GM19328 (cell line): ENCODE results near the gene GAB2.
"Not testable (repeated sequence)": the region's sequence is repeated elsewhere in the genome, so short reads cannot be mapped to it uniquely, and the experiment has no call there.

Experiments
- ATAC-seq: cut with Tn5 transposase; IDR thresholded peaks from one replicate; pipeline ENCODE4 v1.9.1; 2021; ENCODE audit warnings: mild to moderate bottlenecking, moderate library complexity; ENCODE audit not compliant: unreplicated experiment

The GAB2 gene

GRCh38 chr11:78417175-78417887, at the start of gene GAB2:
Gene GAB2 (minus strand): TSS chr11:78417820. CDS start chr11:78417720, 100 bp downstream.
- ATAC-seq = peak; percentile 9

- no peak for ATAC-seq
These were observed 49.8 kb upstream of the GAB2 start for GRCh38 chr11:78467370-78467769.

- peak; percentile 95 for ATAC-seq
These were observed 47.7 kb upstream of the GAB2 start for GRCh38 chr11:78465169-78465942.

- not testable (repeated sequence) for ATAC-seq
These were observed 47.2 kb upstream of the GAB2 start for GRCh38 chr11:78464787-78465168.

GRCh38 chr11:78460471-78460870, 42.9 kb upstream of the GAB2 start:
- ATAC-seq = no peak

- ATAC-seq = no peak
These were observed 42.1 kb upstream of the GAB2 start for GRCh38 chr11:78459738-78460137.

- ATAC-seq = no peak
These were observed 39.8 kb upstream of the GAB2 start for GRCh38 chr11:78457448-78457847.

GRCh38 chr11:78453140-78453935, 35.7 kb upstream of the GAB2 start:
- peak; percentile 58 for ATAC-seq

GRCh38 chr11:78451371-78452150, 33.9 kb upstream of the GAB2 start:
- ATAC-seq = no peak

GRCh38 chr11:78450866-78451265, 33.2 kb upstream of the GAB2 start:
- ATAC-seq = no peak

- no peak for ATAC-seq
These were observed 32.2 kb upstream of the GAB2 start for GRCh38 chr11:78449866-78450265.

GRCh38 chr11:78446210-78446609, 28.6 kb upstream of the GAB2 start:
- ATAC-seq = no peak

- ATAC-seq = no peak
These were observed 27.1 kb upstream of the GAB2 start for GRCh38 chr11:78444726-78445125.

GRCh38 chr11:78441956-78442355, 24.3 kb upstream of the GAB2 start:
- no peak for ATAC-seq

GRCh38 chr11:78438298-78438975, 20.8 kb upstream of the GAB2 start:
- peak; percentile 84 for ATAC-seq

GRCh38 chr11:78432956-78433355, 15.3 kb upstream of the GAB2 start:
- no peak for ATAC-seq

- ATAC-seq = no peak
These were observed 14.5 kb upstream of the GAB2 start for GRCh38 chr11:78432058-78432515.

- ATAC-seq = no peak
These were observed 12.0 kb upstream of the GAB2 start for GRCh38 chr11:78429660-78430059.

- no peak for ATAC-seq
These were observed 11.6 kb upstream of the GAB2 start for GRCh38 chr11:78429209-78429608.

GRCh38 chr11:78428773-78429172, 11.2 kb upstream of the GAB2 start:
- ATAC-seq = no peak
